Activated CD4-positive, alpha-beta T cell treated with anti-CD3 and anti-CD28 coated beads, Interleukin-2, amount 10 ng/mL, durations not matched to agents 7 days and 5 days (primary cell): ENCODE results near the gene PCNX3. TPM values are rescaled to one million over a fixed set of nuclear protein-coding genes. Genes with fewer than 3 reads are reported as not detected.

Experiments used
- microRNA-seq: library from miRNA; unstranded; fragments of <30 nt; microRNA quantifications from one replicate; pipeline ENCODE4 v1.2.0, GENCODE V29; 2021; ENCODE audit warnings: borderline microRNAs expressed, borderline replicate concordance
- total RNA-seq, 2 experiments: library from RNA; stranded (reverse); gene quantifications; one replicate each; pipeline ENCODE4 v1.2.3, GENCODE V29; 2021

Gene PCNX3
- total RNA-seq, 2 experiments from 2014 or later: 47.7 to 50.2 TPM

Small RNAs within 50 kb of the gene (microRNA-seq; reads per million reads assigned to microRNA genes)
- gene MIR4489 (not detected), gene MIR4690 (not detected)

Other genes with a start within 250 kb of the PCNX3 start
- gene SLC25A45, start 233.1 kb upstream of the PCNX3 start, total RNA-seq: 10 to 100 TPM; 40.9 TPM
- 10 to 100 TPM; 49.5 to 52.1 TPM for gene FRMD8, start 229.1 kb upstream of the PCNX3 start, total RNA-seq
- 100 to 1,000 TPM; 463 to 610 TPM for gene NEAT1, start 193.0 kb upstream of the PCNX3 start, total RNA-seq
- 1,000 to 10,000 TPM; 7,183 to 8,252 TPM for gene MALAT1, start 116.7 kb upstream of the PCNX3 start, total RNA-seq
- gene SCYL1, start 90.7 kb upstream of the PCNX3 start, total RNA-seq: 10 to 100 TPM; 59.1 to 62.1 TPM
- 10 to 100 TPM; 80.2 to 92.5 TPM for gene LTBP3, start 57.4 kb upstream of the PCNX3 start, total RNA-seq
- 10 to 100 TPM; 32.4 to 35.4 TPM for gene ZNRD2, start 45.3 kb upstream of the PCNX3 start, total RNA-seq
- 10 to 100 TPM; 34.1 to 42.1 TPM for gene FAM89B, start 43.2 kb upstream of the PCNX3 start, total RNA-seq
- 10 to 100 TPM; 69.2 to 96.7 TPM for gene EHBP1L1, start 39.7 kb upstream of the PCNX3 start, total RNA-seq
- 1 to 10 TPM in 1 of 2 experiments, under 1 TPM in 1; 1.00 to 3.3 TPM for gene KCNK7, start 20.0 kb upstream of the PCNX3 start, total RNA-seq
- gene MAP3K11, start 1.6 kb upstream of the PCNX3 start, total RNA-seq: 10 to 100 TPM; 61.0 to 67.1 TPM
- gene SIPA1, start 22.3 kb downstream of the PCNX3 start, total RNA-seq: 100 to 1,000 TPM; 229 to 235 TPM
- gene RELA, start 47.1 kb downstream of the PCNX3 start, total RNA-seq: 10 to 100 TPM; 76.7 to 79.8 TPM
- 10 to 100 TPM; 60.8 to 72.3 TPM for gene KAT5, start 96.5 kb downstream of the PCNX3 start, total RNA-seq
- gene RNASEH2C, start 105.0 kb downstream of the PCNX3 start, total RNA-seq: 10 to 100 TPM; 74.9 to 86.3 TPM
- gene AP5B1, start 165.2 kb downstream of the PCNX3 start, total RNA-seq: 10 to 100 TPM; 17.4 to 20.2 TPM
- gene OVOL1, start 171.3 kb downstream of the PCNX3 start, total RNA-seq: not detected
- gene SNX32, start 218.2 kb downstream of the PCNX3 start, total RNA-seq: 1 to 10 TPM; 2.1 to 2.2 TPM
- 1,000 to 10,000 TPM; 1,543 to 1,707 TPM for gene CFL1, start 242.4 kb downstream of the PCNX3 start, total RNA-seq
- 100 to 1,000 TPM in 1 of 2 experiments, 10 to 100 TPM in 1; 96.6 to 108 TPM for gene MUS81, start 244.7 kb downstream of the PCNX3 start, total RNA-seq